ENCODE results near the gene DNAJB4.

DNA sequence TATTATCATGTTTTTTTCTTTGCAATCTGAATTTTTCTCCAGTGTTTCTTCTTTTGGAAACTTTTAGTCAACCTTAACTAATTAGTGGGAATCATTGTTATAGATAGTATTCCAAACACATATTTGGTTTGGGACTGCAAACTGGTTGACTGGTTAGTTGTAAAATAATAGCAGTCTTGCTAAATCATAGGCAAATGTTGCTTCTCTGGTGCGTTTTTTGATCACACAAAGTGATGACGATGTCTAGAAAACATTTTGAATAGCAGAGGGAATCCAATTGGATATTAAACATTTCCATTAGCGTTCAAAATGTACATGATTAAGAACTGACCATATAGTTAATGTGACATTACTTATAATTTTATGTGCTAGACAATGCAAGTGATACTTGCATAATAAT is 4.5 kb downstream of the DNAJB4 start:
- TF ChIP-seq, protein P1, sequence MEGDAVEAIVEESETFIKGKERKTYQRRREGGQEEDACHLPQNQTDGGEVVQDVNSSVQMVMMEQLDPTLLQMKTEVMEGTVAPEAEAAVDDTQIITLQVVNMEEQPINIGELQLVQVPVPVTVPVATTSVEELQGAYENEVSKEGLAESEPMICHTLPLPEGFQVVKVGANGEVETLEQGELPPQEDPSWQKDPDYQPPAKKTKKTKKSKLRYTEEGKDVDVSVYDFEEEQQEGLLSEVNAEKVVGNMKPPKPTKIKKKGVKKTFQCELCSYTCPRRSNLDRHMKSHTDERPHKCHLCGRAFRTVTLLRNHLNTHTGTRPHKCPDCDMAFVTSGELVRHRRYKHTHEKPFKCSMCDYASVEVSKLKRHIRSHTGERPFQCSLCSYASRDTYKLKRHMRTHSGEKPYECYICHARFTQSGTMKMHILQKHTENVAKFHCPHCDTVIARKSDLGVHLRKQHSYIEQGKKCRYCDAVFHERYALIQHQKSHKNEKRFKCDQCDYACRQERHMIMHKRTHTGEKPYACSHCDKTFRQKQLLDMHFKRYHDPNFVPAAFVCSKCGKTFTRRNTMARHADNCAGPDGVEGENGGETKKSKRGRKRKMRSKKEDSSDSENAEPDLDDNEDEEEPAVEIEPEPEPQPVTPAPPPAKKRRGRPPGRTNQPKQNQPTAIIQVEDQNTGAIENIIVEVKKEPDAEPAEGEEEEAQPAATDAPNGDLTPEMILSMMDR (IDR thresholded peaks at IDR 0.05), result no peak
- no peak for TF ChIP-seq POLR2A (IDR thresholded peaks at IDR 0.05)
